Medulla oblongata (tissue), 1 donor: Measurements from ENCODE around the gene FLCN.
"Not testable (repeated sequence)": the region's sequence is repeated elsewhere in the genome, so short reads cannot be mapped to it uniquely, and the experiment has no call there.

Experiments used
- DNase-seq: peaks from one replicate; pipeline ENCODE4 v3.0.0-alpha.2; 2015; ENCODE audit errors: extremely low spot score

The FLCN gene

GRCh38 chr17:17237026-17237799 lies at the start of gene FLCN:
TSS of gene FLCN (minus strand) at chr17:17237168. CDS start at chr17:17228137, 9,031 bp downstream.
- peak; percentile 94 for DNase-seq

GRCh38 chr17:17285951-17286350 lies 49.0 kb upstream of the FLCN start:
- DNase-seq, result no peak

GRCh38 chr17:17280613-17281549 lies 43.9 kb upstream of the FLCN start, which contains the start of gene COPS3:
TSS of gene COPS3 (minus strand) at chr17:17281246. CDS start at chr17:17281186, 60 bp downstream.
- peak; percentile 99 for DNase-seq

- DNase-seq, result no peak
These were observed 42.3 kb upstream of the FLCN start for GRCh38 chr17:17279316-17279715.

GRCh38 chr17:17277431-17277830 lies 40.5 kb upstream of the FLCN start:
- DNase-seq, result not testable (repeated sequence)

GRCh38 chr17:17275971-17276370 lies 39.0 kb upstream of the FLCN start:
- DNase-seq, result peak; percentile 42

- no peak for DNase-seq
These were observed 33.2 kb upstream of the FLCN start for GRCh38 chr17:17269926-17270773.

GRCh38 chr17:17264430-17264829 lies 27.5 kb upstream of the FLCN start:
- no peak for DNase-seq

- peak; percentile 75 for DNase-seq
These were observed 22.0 kb upstream of the FLCN start for GRCh38 chr17:17258998-17259397.

GRCh38 chr17:17258011-17258410 lies 21.0 kb upstream of the FLCN start:
- no peak for DNase-seq

GRCh38 chr17:17256316-17256715 lies 19.3 kb upstream of the FLCN start:
- no peak for DNase-seq

GRCh38 chr17:17255689-17256088 lies 18.7 kb upstream of the FLCN start:
- not testable (repeated sequence) for DNase-seq

GRCh38 chr17:17254036-17254435 lies 17.1 kb upstream of the FLCN start:
- no peak for DNase-seq

- no peak for DNase-seq
These were observed 16.4 kb upstream of the FLCN start for GRCh38 chr17:17253406-17253805.

GRCh38 chr17:17252149-17252661 lies 15.2 kb upstream of the FLCN start:
- DNase-seq, result no peak

GRCh38 chr17:17246879-17247278 lies 9.9 kb upstream of the FLCN start:
- DNase-seq, result no peak

GRCh38 chr17:17243163-17243562 lies 6.2 kb upstream of the FLCN start:
- DNase-seq, result no peak

GRCh38 chr17:17242246-17242645 lies 5.3 kb upstream of the FLCN start:
- no peak for DNase-seq

- no peak for DNase-seq
These were observed 4.7 kb upstream of the FLCN start for GRCh38 chr17:17241656-17242055.

GRCh38 chr17:17239832-17240231 lies 2.9 kb upstream of the FLCN start:
- DNase-seq, result no peak

- DNase-seq, result peak; percentile 53
These were observed 508 bp downstream of the FLCN start for GRCh38 chr17:17236295-17237025.
